Activated B cell treated with CpG ODN at 0.5 μM for 24 hours (primary cell): ENCODE results near the gene FBXW4. TPM values are rescaled to one million over a fixed set of nuclear protein-coding genes. Genes with fewer than 3 reads are reported as not detected.

ENCODE experiments used
- ATAC-seq: fragments of 200-7000 bp; cut with Tn5 transposase; one replicate; pipeline ENCODE4 v1.10.0; 2021; ENCODE audit warnings: low read depth, mild to moderate bottlenecking, moderate library complexity
- CTCF ChIA-PET: fragments of 350-600 bp; sonication (Branson Sonifier 250); formaldehyde crosslinking; loops from one replicate; lab custom pipeline; 2021; ENCODE audit warnings: antibody characterized with exemption; lab: Charles Lee
- POLR2A ChIA-PET: fragments of 350-600 bp; sonication (Branson Sonifier 250); formaldehyde crosslinking; loops from one replicate; lab custom pipeline; 2021; ENCODE audit warnings: antibody characterized with exemption; lab: Charles Lee
- DNase-seq: peaks from one replicate; pipeline ENCODE4 v3.0.0; 2022
- H3K27ac Mint-ChIP-seq: one replicate; pipeline ENCODE4 v1.8.0; 2020; ENCODE audit warnings: mixed read lengths
- H3K27me3 Mint-ChIP-seq: one replicate; pipeline ENCODE4 v1.8.0; 2021; ENCODE audit warnings: mixed read lengths
- H3K36me3 Mint-ChIP-seq: one replicate; pipeline ENCODE4 v1.8.0; 2021; ENCODE audit warnings: low read depth, mixed read lengths
- H3K4me1 Mint-ChIP-seq: one replicate; pipeline ENCODE4 v1.8.0; 2021; ENCODE audit warnings: mixed read lengths
- H3K4me3 Mint-ChIP-seq: one replicate; pipeline ENCODE4 v1.8.0; 2020; ENCODE audit warnings: mild to moderate bottlenecking, mixed read lengths
- H3K9me3 Mint-ChIP-seq: one replicate; pipeline ENCODE4 v1.8.0; 2020; ENCODE audit warnings: mixed read lengths
- intact Hi-C: fragments of 100-400 bp; cut with micrococcal nuclease; formaldehyde crosslinking; loops from one replicate; pipeline ENCODE4 v1.15.1; 2024
- total RNA-seq: library from RNA; stranded (reverse); gene quantifications from 2 replicates; pipeline ENCODE4 v1.2.3, GENCODE V29; 2022
- TF ChIP-seq, protein P1 (sequence below): fragments of 200-600 bp; IDR thresholded peaks from one replicate; pipeline ENCODE4 v1.8.0; 2022; ENCODE audit warnings: antibody characterized with exemption, mild to moderate bottlenecking

The FBXW4 gene
- total RNA-seq, 1 donor from 2014 or later = 74.2 TPM

GRCh38 chr10:101578803-101579515 is 116.0 kb downstream of the FBXW4 start:
- ChIA-PET CTCF (no interaction called here), POLR2A (no interaction called here)
- no peak overlapping the region for H3K4me3 Mint-ChIP-seq
- no peak for ATAC-seq
- intact Hi-C loops = loop anchor here (10.0 kb wide), 1 partner anchor 514 kb away; the partner anchor contains the start of gene KAZALD1
- no peaks in the 10 kb centered on the region for H3K9me3 Mint-ChIP-seq
- TF ChIP-seq, protein P1, sequence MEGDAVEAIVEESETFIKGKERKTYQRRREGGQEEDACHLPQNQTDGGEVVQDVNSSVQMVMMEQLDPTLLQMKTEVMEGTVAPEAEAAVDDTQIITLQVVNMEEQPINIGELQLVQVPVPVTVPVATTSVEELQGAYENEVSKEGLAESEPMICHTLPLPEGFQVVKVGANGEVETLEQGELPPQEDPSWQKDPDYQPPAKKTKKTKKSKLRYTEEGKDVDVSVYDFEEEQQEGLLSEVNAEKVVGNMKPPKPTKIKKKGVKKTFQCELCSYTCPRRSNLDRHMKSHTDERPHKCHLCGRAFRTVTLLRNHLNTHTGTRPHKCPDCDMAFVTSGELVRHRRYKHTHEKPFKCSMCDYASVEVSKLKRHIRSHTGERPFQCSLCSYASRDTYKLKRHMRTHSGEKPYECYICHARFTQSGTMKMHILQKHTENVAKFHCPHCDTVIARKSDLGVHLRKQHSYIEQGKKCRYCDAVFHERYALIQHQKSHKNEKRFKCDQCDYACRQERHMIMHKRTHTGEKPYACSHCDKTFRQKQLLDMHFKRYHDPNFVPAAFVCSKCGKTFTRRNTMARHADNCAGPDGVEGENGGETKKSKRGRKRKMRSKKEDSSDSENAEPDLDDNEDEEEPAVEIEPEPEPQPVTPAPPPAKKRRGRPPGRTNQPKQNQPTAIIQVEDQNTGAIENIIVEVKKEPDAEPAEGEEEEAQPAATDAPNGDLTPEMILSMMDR = no peak
- H3K36me3 Mint-ChIP-seq = peaks cover 46% of the 10 kb centered on the region
- no peak for DNase-seq
- H3K27ac Mint-ChIP-seq = no peak overlapping the region
- H3K27me3 Mint-ChIP-seq = no peaks in the 10 kb centered on the region
- no peaks in the 10 kb centered on the region for H3K4me1 Mint-ChIP-seq

GRCh38 chr10:101578192-101578591 is 116.8 kb downstream of the FBXW4 start:
- intact Hi-C loops = loop anchor here (10.0 kb wide), 1 partner anchor 513 kb away; the partner anchor contains the start of gene KAZALD1
- no peak overlapping the region for H3K27ac Mint-ChIP-seq

DNA sequence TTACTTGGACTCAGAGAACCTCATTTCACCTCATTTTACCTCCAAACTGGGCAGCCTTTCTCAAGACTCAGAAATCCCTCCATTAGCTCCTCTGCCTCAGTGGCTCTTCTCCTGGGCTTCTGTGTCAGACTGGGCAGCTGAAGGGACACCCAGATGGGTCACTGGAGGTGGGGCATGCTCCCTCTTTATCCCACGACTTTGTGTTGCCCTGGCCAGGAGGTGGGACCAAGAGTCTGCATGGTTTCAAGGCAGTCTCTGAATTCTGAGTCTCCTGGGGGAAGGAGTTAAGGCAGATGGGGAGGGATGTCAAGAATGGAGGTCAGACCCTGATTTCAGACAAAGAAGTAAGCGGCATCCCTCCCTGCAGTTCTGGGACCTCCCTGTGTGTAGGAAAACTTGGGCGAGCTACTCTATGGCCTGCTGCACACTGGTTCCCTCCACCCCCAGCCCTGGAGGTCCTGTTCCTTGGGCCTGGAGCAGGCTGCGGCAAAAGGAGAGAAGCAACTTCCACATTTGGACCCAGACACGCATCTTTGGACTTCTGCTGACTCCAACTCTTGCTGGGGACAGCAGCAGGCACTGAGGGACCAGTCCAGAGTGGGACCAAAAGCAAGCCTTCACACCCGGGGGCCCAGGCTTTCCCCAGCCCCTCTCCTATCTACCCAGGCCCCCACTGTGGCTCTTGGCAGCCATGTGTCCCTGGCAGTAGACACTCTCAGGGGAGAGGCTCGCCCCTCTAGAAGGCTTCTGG is 117.7 kb downstream of the FBXW4 start:
- H3K9me3 Mint-ChIP-seq = peaks cover 2% of the 10 kb centered on the region
- TF ChIP-seq, protein P1 = no peak
- H3K27ac Mint-ChIP-seq = no peak overlapping the region
- ChIA-PET POLR2A (no interaction called here), CTCF (no interaction called here)
- peaks cover 38% of the 10 kb centered on the region for H3K36me3 Mint-ChIP-seq
- H3K27me3 Mint-ChIP-seq = no peaks in the 10 kb centered on the region
- intact Hi-C loops = loop anchor here (10.0 kb wide), 1 partner anchor 512 kb away; the partner anchor contains the start of gene KAZALD1
- no peaks in the 10 kb centered on the region for H3K4me1 Mint-ChIP-seq
- H3K4me3 Mint-ChIP-seq = no peak overlapping the region
- DNase-seq (no peak), ATAC-seq (no peak)

More at GRCh38 chr10:101578192-101578591, 116.8 kb downstream of the FBXW4 start:
- no peak overlapping the region for H3K4me3 Mint-ChIP-seq
- H3K27me3 Mint-ChIP-seq = no peaks in the 10 kb centered on the region
- POLR2A ChIA-PET = no interaction called here
- CTCF ChIA-PET = no interaction called here
- ATAC-seq (no peak), DNase-seq (no peak)
- H3K9me3 Mint-ChIP-seq = no peaks in the 10 kb centered on the region
- TF ChIP-seq, protein P1 = no peak
- H3K4me1 Mint-ChIP-seq = no peaks in the 10 kb centered on the region
- H3K36me3 Mint-ChIP-seq = peaks cover 39% of the 10 kb centered on the region

- Mint-ChIP-seq H3K36me3 (peaks cover 32% of the 10 kb centered on the region), H3K27ac (no peak overlapping the region), H3K4me3 (no peak overlapping the region), H3K27me3 (no peaks in the 10 kb centered on the region), H3K4me1 (no peaks in the 10 kb centered on the region), H3K9me3 (peaks cover 2% of the 10 kb centered on the region)
- TF ChIP-seq, protein P1 = no peak
- DNase-seq (no peak), ATAC-seq (no peak)
- CTCF ChIA-PET = interaction anchor here (0.7 kb wide), 1 partner anchor 929 kb away, joined by 4 read pairs; no protein-coding TSS in a partner anchor
- POLR2A ChIA-PET = interaction anchor here (0.6 kb wide), 2 partner anchors 16 to 18 kb away, joined by 3 to 6 read pairs; no protein-coding TSS in a partner anchor
- intact Hi-C loops = loop anchor here (10.0 kb wide), 1 partner anchor 512 kb away; the partner anchor contains the start of gene KAZALD1
Observed at GRCh38 chr10:101576211-101576863, 118.6 kb downstream of the FBXW4 start.
